ENCODE results near the gene ANKRD10. TPM values are rescaled to one million over a fixed set of nuclear protein-coding genes. Genes with fewer than 3 reads are reported as not detected.

ANKRD10 gene
- total RNA-seq, 6 experiments from 2014 or later, result 40.4 to 56.2 (median 44.3) TPM

- Histone ChIP-seq H3K4me1 (peaks cover 0 to 50% (median 8%) of the 10 kb centered on the region in 4 donors), H3K4me3 (no peak overlapping the region), H3K9me3 (no peaks in the 10 kb centered on the region), H3K27ac (peak overlapping the region in 1 of 3 donors; percentile 29), H3K36me3 (peaks cover 0 to 2% (median 0%) of the 10 kb centered on the region in 4 donors), H3K27me3 (no peaks in the 10 kb centered on the region)
- TF ChIP-seq CTCF (IDR thresholded peaks at IDR 0.05), result no peak
- TF ChIP-seq POLR2A (IDR thresholded peaks at IDR 0.05), result no peak
- no peak for DNase-seq
- WGBS (ENCODE audit: insufficient coverage, low coverage, low lambda C conversion rate, missing lambda C conversion rate), result 65% methylated on average over 2 of the region's 2 CpGs
- no peak for ATAC-seq
- intact Hi-C loops (cut with DNase I), result no loop called here
Measured at GRCh38 chr13:110911880-110912279, 3.0 kb downstream of the ANKRD10 start.

DNA sequence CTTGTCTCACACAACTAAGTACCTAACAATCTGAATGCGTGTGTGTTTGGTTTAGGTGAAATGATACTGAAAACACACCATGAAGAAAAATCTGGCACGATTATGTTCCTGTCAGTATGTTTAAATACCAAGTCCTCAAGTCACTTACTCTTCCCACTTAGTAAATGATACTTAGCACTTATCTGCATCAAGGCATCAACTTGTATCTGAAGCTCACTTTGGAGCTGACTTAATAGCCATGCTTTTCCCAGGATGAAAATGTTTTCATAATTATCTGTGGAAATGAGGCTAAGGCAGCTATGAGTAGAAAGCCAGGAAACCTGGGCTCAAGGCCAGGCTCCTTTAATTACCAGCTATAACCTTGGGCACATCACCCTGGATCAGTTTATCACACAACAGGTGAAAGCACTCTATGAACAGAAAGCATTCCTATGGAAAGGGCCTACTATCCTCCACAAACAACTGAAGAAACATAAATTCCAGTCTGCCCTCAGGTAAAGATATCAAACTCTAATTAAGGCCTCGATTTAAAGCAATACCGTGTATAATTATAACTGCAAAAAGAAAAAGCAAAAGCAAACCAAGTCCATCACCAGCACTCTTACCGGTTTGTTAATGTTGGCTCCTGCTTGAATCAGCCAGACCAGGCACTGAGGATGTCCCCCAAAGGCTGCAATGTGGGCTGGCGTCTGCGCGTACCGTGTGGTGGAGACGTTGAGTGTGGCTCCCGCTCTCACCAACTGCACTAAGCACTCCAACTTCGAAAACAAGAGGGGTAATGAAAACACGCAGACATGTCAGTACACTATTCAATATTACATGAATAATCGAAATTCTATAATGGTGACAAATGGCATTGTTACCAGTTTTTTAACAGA, 4.6 kb downstream of the ANKRD10 start:
- H3K27me3 ChIP-seq, result no peaks in the 10 kb centered on the region
- DNase-seq, result no peak
- TF ChIP-seq CTCF (IDR thresholded peaks at IDR 0.05) (no peak), POLR2A (IDR thresholded peaks at IDR 0.05) (no peak)
- intact Hi-C loops (cut with DNase I), result no loop called here
- H3K9me3 ChIP-seq, result no peaks in the 10 kb centered on the region
- peaks cover 0 to 13% (median 0%) of the 10 kb centered on the region in 4 donors for H3K36me3 ChIP-seq
- WGBS (ENCODE audit: insufficient coverage, low coverage, low lambda C conversion rate, missing lambda C conversion rate), result 78% methylated on average over 14 of the region's 14 CpGs
- H3K4me3 ChIP-seq, result no peak overlapping the region
- peaks cover 0 to 48% (median 8%) of the 10 kb centered on the region in 4 donors for H3K4me1 ChIP-seq
- ATAC-seq, result no peak
- H3K27ac ChIP-seq, result no peak overlapping the region

DNA sequence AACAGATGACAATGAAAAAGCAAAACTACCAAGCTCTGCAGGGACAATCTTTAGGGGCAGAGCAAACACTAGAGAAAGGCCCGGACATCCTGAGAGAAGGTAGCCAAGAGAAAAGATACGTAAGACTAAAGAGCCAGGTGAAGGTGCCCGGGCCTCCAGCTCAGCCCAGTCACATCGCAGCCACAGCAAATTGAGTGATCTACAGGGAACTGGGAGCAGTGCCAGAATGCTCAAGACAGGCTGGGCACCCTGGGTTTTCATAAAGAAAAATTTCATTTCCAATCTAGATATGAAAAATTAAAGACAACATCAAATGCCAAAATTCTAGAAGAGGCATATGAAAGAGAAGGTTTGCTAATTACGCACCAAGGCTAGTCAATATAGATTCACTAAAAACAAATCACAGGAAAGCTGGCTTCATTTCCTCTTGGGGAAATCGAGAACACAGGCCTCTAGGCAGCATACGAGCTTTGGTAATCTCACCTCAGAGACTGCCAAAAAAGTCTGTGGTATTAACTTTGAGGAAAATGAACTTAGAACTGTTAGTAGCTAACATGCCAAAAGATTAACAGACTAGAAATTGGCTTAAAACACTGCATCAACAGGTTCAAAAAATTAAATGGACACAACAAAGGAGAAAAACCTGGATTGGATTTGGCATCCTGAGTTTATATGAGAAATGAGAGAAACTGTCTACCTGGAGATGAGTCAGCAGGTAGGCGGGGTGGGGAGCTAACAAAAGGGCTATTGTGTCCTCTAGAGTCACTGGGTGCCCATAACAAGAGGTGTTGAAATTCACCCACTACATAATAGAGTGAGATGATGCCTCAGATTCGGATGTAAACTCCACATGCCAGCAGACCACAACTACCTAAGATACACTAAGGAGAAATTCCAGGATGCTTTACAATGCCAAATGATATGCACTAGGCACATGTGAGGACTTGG, 6.6 kb downstream of the ANKRD10 start:
- H3K4me3 ChIP-seq, result no peak overlapping the region
- no peaks in the 10 kb centered on the region for H3K9me3 ChIP-seq
- intact Hi-C loops (cut with DNase I), result no loop called here
- no peak for TF ChIP-seq POLR2A (IDR thresholded peaks at IDR 0.05)
- no peak for TF ChIP-seq CTCF (IDR thresholded peaks at IDR 0.05)
- WGBS (ENCODE audit: insufficient coverage, low coverage, low lambda C conversion rate, missing lambda C conversion rate), result 18% methylated on average over 9 of the region's 9 CpGs
- peaks cover 0 to 48% (median 8%) of the 10 kb centered on the region in 4 donors for H3K4me1 ChIP-seq
- peak overlapping the region; percentile 6 to 59 (median 28) for H3K27ac ChIP-seq
- peak in 1 of 3 donors; percentile 55 for DNase-seq
- ATAC-seq, result peak; percentile 64 to 79 (median 74)
- no peaks in the 10 kb centered on the region for H3K27me3 ChIP-seq
- peaks cover 0 to 33% (median 1%) of the 10 kb centered on the region in 4 donors for H3K36me3 ChIP-seq

DNA sequence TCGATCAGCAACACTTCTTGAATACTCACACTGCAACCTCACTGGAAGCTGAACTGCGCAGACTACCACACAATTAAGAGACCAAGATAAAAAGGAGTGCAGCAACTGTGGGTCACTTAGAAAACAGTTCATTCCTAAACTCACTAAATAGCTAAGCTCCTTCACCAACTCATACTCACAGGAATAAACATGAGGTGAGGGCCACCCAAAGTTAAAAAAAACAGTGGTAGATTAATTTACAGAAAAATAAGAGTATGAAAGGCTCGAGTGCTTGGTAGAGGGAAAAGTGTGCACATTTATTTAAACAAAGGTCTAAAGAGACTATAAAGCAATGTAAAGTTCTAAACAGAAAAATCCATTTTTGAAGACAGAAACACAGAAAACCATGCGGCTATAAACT, 7.6 kb downstream of the ANKRD10 start:
- no peak for ATAC-seq
- no peak for TF ChIP-seq CTCF (IDR thresholded peaks at IDR 0.05)
- TF ChIP-seq POLR2A (IDR thresholded peaks at IDR 0.05), result no peak
- WGBS (ENCODE audit: insufficient coverage, low coverage, low lambda C conversion rate, missing lambda C conversion rate), result 66% methylated on average over 2 of the region's 4 CpGs
- intact Hi-C loops (cut with DNase I), result no loop called here
- Histone ChIP-seq H3K9me3 (no peaks in the 10 kb centered on the region), H3K4me3 (no peak overlapping the region), H3K27ac (peak overlapping the region in 1 of 3 donors; percentile 59), H3K27me3 (no peaks in the 10 kb centered on the region), H3K36me3 (peaks cover 0 to 33% (median 3%) of the 10 kb centered on the region in 4 donors), H3K4me1 (peaks cover 0 to 38% (median 8%) of the 10 kb centered on the region in 4 donors)
- no peak for DNase-seq
